ENCODE results near the gene LRP6.

Gene LRP6

GRCh38 chr12:12216349-12217017, 50.4 kb downstream of the LRP6 start:
- DNase-seq (ENCODE audit: low read depth in 2 of 3, low spot score in 2 of 3) = no peak

GRCh38 chr12:12214635-12215131, 52.2 kb downstream of the LRP6 start:
- DNase-seq (ENCODE audit: low read depth in 2 of 3, low spot score in 2 of 3) = no peak

- DNase-seq (ENCODE audit: low read depth in 2 of 3, low spot score in 2 of 3) = no peak
These were observed 52.6 kb downstream of the LRP6 start for GRCh38 chr12:12214201-12214600.

- DNase-seq (ENCODE audit: low read depth in 2 of 3, low spot score in 2 of 3) = no peak
These were observed 54.1 kb downstream of the LRP6 start for GRCh38 chr12:12212769-12213168.

- peak in 1 of 3 experiments; percentile 12 for DNase-seq (ENCODE audit: low read depth in 2 of 3, low spot score in 2 of 3)
These were observed 55.9 kb downstream of the LRP6 start for GRCh38 chr12:12210983-12211382.

- no peak for DNase-seq (ENCODE audit: low read depth in 2 of 3, low spot score in 2 of 3)
These were observed 56.4 kb downstream of the LRP6 start for GRCh38 chr12:12210416-12210815.

GRCh38 chr12:12209675-12210074, 57.2 kb downstream of the LRP6 start:
- DNase-seq (ENCODE audit: low read depth in 2 of 3, low spot score in 2 of 3) = no peak

- no peak for DNase-seq (ENCODE audit: low read depth in 2 of 3, low spot score in 2 of 3)
These were observed 57.8 kb downstream of the LRP6 start for GRCh38 chr12:12209043-12209442.

- no peak for DNase-seq (ENCODE audit: low read depth in 2 of 3, low spot score in 2 of 3)
These were observed 59.1 kb downstream of the LRP6 start for GRCh38 chr12:12207746-12208145.

- DNase-seq (ENCODE audit: low read depth in 2 of 3, low spot score in 2 of 3) = no peak
These were observed 60.0 kb downstream of the LRP6 start for GRCh38 chr12:12206776-12207388.

- no peak for DNase-seq (ENCODE audit: low read depth in 2 of 3, low spot score in 2 of 3)
These were observed 64.1 kb downstream of the LRP6 start for GRCh38 chr12:12202747-12203146.

- DNase-seq (ENCODE audit: low read depth in 2 of 3, low spot score in 2 of 3) = no peak
These were observed 64.7 kb downstream of the LRP6 start for GRCh38 chr12:12202105-12202504.

GRCh38 chr12:12201274-12201758, 65.5 kb downstream of the LRP6 start:
- no peak for DNase-seq (ENCODE audit: low read depth in 2 of 3, low spot score in 2 of 3)

GRCh38 chr12:12200363-12200762, 66.5 kb downstream of the LRP6 start:
- no peak for DNase-seq (ENCODE audit: low read depth in 2 of 3, low spot score in 2 of 3)

- DNase-seq (ENCODE audit: low read depth in 2 of 3, low spot score in 2 of 3) = no peak
These were observed 68.7 kb downstream of the LRP6 start for GRCh38 chr12:12198124-12198523.

GRCh38 chr12:12197128-12197527, 69.7 kb downstream of the LRP6 start:
- DNase-seq (ENCODE audit: low read depth in 2 of 3, low spot score in 2 of 3) = no peak

GRCh38 chr12:12195516-12195915, 71.3 kb downstream of the LRP6 start:
- no peak for DNase-seq (ENCODE audit: low read depth in 2 of 3, low spot score in 2 of 3)

- DNase-seq (ENCODE audit: low read depth in 2 of 3, low spot score in 2 of 3) = no peak
These were observed 71.8 kb downstream of the LRP6 start for GRCh38 chr12:12195081-12195480.

GRCh38 chr12:12194206-12194605, 72.6 kb downstream of the LRP6 start:
- no peak for DNase-seq (ENCODE audit: low read depth in 2 of 3, low spot score in 2 of 3)

GRCh38 chr12:12191008-12191407, 75.8 kb downstream of the LRP6 start:
- DNase-seq (ENCODE audit: low read depth in 2 of 3, low spot score in 2 of 3) = no peak

GRCh38 chr12:12190087-12190809, 76.6 kb downstream of the LRP6 start:
- no peak for DNase-seq (ENCODE audit: low read depth in 2 of 3, low spot score in 2 of 3)

- no peak for DNase-seq (ENCODE audit: low read depth in 2 of 3, low spot score in 2 of 3)
These were observed 81.4 kb downstream of the LRP6 start for GRCh38 chr12:12185414-12185813.

Data from activated CD8-positive, alpha-beta memory T cell treated with anti-CD3 and anti-CD28 coated beads for 48 hours (primary cell).